ENCODE data around the gene HTD2. TPM values are rescaled to one million over a fixed set of nuclear protein-coding genes. Genes with fewer than 3 reads are reported as not detected.
A peak's percentile ranks its signal among the peaks of the same experiment; 100 is the strongest.

The HTD2 gene
- total and polyA plus RNA-seq, 2 donors (not counting 3 experiments of a cell fraction or from before 2014, with no cell fraction given): 8.2 to 10.3 TPM

DNA sequence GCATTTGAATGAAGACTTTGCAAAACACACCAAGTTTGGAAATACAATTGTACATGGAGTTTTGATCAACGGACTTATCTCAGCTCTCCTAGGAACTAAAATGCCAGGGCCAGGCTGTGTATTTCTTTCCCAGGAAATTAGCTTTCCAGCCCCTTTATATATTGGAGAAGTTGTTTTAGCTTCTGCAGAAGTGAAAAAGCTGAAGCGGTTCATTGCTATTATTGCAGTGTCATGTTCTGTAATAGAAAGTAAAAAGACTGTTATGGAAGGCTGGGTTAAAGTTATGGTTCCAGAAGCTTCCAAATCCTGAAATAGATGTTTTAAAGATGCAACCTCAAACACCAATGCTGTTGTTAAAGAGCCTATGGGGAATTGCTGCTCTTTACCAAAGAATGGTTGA, 11.5 kb downstream of the HTD2 start:
- peaks cover 24 to 25% of the 10 kb centered on the region in 2 experiments for H3K36me3 ChIP-seq (ENCODE audit: control insufficient read depth in 2 of 2, extremely low read depth in 1 of 2, insufficient read depth in 2 of 2, low read length in 2 of 2)
- POLR2A ChIA-PET: no interaction called here
- H3K9ac ChIP-seq (replicated peaks; ENCODE audit: extremely low read depth, insufficient read depth, low read length): no peak overlapping the region
- no peak for TF ChIP-seq GATA2 (IDR thresholded peaks at IDR 0.05; ENCODE audit: insufficient read depth, insufficient read length, low read depth, low read length)
- TF ChIP-seq POLR2A (IDR thresholded peaks at IDR 0.05; ENCODE audit: low read depth, low read length): no peak
- no peak for TF ChIP-seq MYC (IDR thresholded peaks at IDR 0.05; ENCODE audit: low read depth, low read length)
- TF ChIP-seq, protein P1, sequence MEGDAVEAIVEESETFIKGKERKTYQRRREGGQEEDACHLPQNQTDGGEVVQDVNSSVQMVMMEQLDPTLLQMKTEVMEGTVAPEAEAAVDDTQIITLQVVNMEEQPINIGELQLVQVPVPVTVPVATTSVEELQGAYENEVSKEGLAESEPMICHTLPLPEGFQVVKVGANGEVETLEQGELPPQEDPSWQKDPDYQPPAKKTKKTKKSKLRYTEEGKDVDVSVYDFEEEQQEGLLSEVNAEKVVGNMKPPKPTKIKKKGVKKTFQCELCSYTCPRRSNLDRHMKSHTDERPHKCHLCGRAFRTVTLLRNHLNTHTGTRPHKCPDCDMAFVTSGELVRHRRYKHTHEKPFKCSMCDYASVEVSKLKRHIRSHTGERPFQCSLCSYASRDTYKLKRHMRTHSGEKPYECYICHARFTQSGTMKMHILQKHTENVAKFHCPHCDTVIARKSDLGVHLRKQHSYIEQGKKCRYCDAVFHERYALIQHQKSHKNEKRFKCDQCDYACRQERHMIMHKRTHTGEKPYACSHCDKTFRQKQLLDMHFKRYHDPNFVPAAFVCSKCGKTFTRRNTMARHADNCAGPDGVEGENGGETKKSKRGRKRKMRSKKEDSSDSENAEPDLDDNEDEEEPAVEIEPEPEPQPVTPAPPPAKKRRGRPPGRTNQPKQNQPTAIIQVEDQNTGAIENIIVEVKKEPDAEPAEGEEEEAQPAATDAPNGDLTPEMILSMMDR (IDR thresholded peaks at IDR 0.05; ENCODE audit: extremely low read depth in 1 of 2, insufficient read depth in 1 of 2, low read depth in 1 of 2, low read length in 2 of 2): no peak
- no peak for TF ChIP-seq POLR2AphosphoS5 (IDR thresholded peaks at IDR 0.05; ENCODE audit: insufficient read depth, low read depth, low read length)
- no peak for TF ChIP-seq JUN (IDR thresholded peaks at IDR 0.05; ENCODE audit: borderline replicate concordance, insufficient read depth, insufficient read length, low read depth)
- TF ChIP-seq, protein P2, sequence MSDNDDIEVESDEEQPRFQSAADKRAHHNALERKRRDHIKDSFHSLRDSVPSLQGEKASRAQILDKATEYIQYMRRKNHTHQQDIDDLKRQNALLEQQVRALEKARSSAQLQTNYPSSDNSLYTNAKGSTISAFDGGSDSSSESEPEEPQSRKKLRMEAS (IDR thresholded peaks at IDR 0.05; ENCODE audit: insufficient read depth, insufficient read length): no peak
- TF ChIP-seq FOS (IDR thresholded peaks at IDR 0.05; ENCODE audit: borderline replicate concordance, insufficient read depth, low read length): no peak
- no peaks in the 10 kb centered on the region for H3K4me1 ChIP-seq (ENCODE audit: control insufficient read depth, extremely low read depth, insufficient read depth, low read length)
- DNase-seq (ENCODE audit: low read depth, low spot score): no peak
- CTCF ChIA-PET: interaction anchor here (5.9 to 7.2 kb wide), 2 partner anchors 10 to 98 kb away, joined by 34 to 44 read pairs; partner anchors contain the start of genes HTD2 and RPP14
- H3K9me3 ChIP-seq (replicated peaks; ENCODE audit: control insufficient read depth, insufficient read depth, low read length): no peaks in the 10 kb centered on the region
- H4K20me1 ChIP-seq (replicated peaks; ENCODE audit: control insufficient read depth, extremely low read depth, insufficient read depth, low read length): no peaks in the 10 kb centered on the region
- H2AFZ ChIP-seq (ENCODE audit: low read depth, low read length): no peak overlapping the region
- TSS peak; percentile 3 for BruUV-seq (replicated peaks)
- intact Hi-C loops (cut with micrococcal nuclease) (no loop called here), dilution Hi-C loops (cut with MboI; ENCODE audit: extremely low pct_ligation_motif_present, low sequenced_read_pairs) (no loop called here)
- no peaks in the 10 kb centered on the region for H3K9me1 ChIP-seq (replicated peaks; ENCODE audit: control insufficient read depth, extremely low read depth, insufficient read depth, low read length)
- H3K27me3 ChIP-seq (ENCODE audit: control insufficient read depth in 2 of 2, insufficient read depth in 2 of 2, low read length in 2 of 2): no peaks in the 10 kb centered on the region
- H3K4me3 ChIP-seq (replicated peaks in 1 of 3; ENCODE audit: insufficient read depth in 1 of 3, low read depth in 1 of 3, low read length in 3 of 3): no peak overlapping the region
- H3K79me2 ChIP-seq (ENCODE audit: control insufficient read depth, insufficient read depth, low read length): no peaks in the 10 kb centered on the region
- no peak overlapping the region for H3K4me2 ChIP-seq (ENCODE audit: insufficient read depth, low read length)
- H3K27ac ChIP-seq (ENCODE audit: insufficient read depth, low read depth, low read length): no peak overlapping the region
- FAIRE-seq: no peak

Measured in endothelial cell of umbilical vein (primary cell).